Spinal cord (tissue), 10 donors: Measurements from ENCODE around the gene C4orf33. TPM values are rescaled to one million over a fixed set of nuclear protein-coding genes. Genes with fewer than 3 reads are reported as not detected.
A peak's percentile ranks its signal among the peaks of the same experiment; 100 is the strongest.

Experiments
- DNase-seq, 6 donors: peaks; one replicate each; pipeline versions ENCODE4 v3.0.0 to v3.0.0-alpha.2; 2013 to 2015; ENCODE audit warnings: low spot score in 6 of 6, low read depth in 4 of 6
- H3K27ac ChIP-seq: one replicate; pipeline ENCODE4 v1.5.1; 2013; ENCODE audit warnings: low read depth, low read length, control low read depth
- H3K27me3 ChIP-seq: one replicate; pipeline ENCODE4 v1.6.1; 2013; ENCODE audit warnings: low read length; ENCODE audit not compliant: control insufficient read depth, insufficient read depth
- H3K36me3 ChIP-seq: one replicate; pipeline ENCODE4 v1.6.1; 2013; ENCODE audit warnings: low read length; ENCODE audit not compliant: control insufficient read depth, insufficient read depth
- H3K4me1 ChIP-seq: one replicate; pipeline ENCODE4 v1.6.1; 2013; ENCODE audit warnings: low read length; ENCODE audit not compliant: control insufficient read depth, insufficient read depth
- H3K4me3 ChIP-seq: one replicate; pipeline ENCODE4 v1.5.1; 2013; ENCODE audit warnings: low read depth, low read length, control low read depth
- H3K9me3 ChIP-seq: one replicate; pipeline ENCODE4 v1.6.1; 2013; ENCODE audit warnings: low read length; ENCODE audit not compliant: control insufficient read depth, insufficient read depth
- WGBS: methylation state at CpG from one replicate; pipeline ENCODE4 v1.1.5; 2013; ENCODE audit warnings: missing lambda C conversion rate; ENCODE audit not compliant: insufficient coverage; 5-methylcytosine and 5-hydroxymethylcytosine counted together
- polyA plus RNA-seq, 2 donors: library from polyadenylated mRNA; unstranded; fragments of 120-200 nt; gene quantifications; one replicate each; pipeline ENCODE4 v1.2.1, GENCODE V29; 2013; ENCODE audit not compliant: insufficient read length in 2 of 2
- total RNA-seq, 2 donors: library from RNA; depleted of rRNA in 1 of 2; stranded (reverse); fragments of 120-200 nt in 1 of 2; fragments of >200 nt in 1 of 2; gene quantifications; one replicate each; pipeline versions ENCODE4 v1.2.3 to v1.2.4, GENCODE V29; 2013 to 2014
- donor health status: healthy.

C4orf33 gene
- total and polyA plus RNA-seq, 4 donors = 16.8 to 26.8 (median 24.3) TPM

DNA sequence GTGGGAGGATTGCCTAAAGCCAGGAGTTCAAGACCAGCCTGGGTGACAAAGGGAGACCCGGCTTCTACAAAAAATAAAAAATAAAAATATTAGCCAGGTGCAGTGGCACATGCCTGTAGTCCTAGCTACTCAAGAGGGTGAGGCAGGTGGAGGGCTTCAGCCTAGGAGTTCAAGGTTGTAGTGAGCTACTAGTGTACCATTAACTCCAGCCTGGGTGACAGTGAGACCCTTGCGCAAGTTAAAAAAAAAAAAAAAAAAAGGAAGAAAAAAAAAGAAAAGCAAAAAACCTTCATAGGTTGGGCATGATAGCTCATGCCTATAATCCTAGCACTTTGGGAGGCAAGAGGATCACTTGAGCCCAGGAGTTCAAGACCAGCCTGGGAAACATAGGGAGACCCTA lies 8.4 kb upstream of the C4orf33 start:
- Histone ChIP-seq H3K4me3 (no peak overlapping the region), H3K36me3 (no peaks in the 10 kb centered on the region), H3K27ac (no peak overlapping the region), H3K27me3 (no peaks in the 10 kb centered on the region), H3K9me3 (peaks cover 8% of the 10 kb centered on the region), H3K4me1 (no peaks in the 10 kb centered on the region)
- no peak for DNase-seq
- WGBS = no CpG with 5 or more reads among the region's 2 CpGs

DNA sequence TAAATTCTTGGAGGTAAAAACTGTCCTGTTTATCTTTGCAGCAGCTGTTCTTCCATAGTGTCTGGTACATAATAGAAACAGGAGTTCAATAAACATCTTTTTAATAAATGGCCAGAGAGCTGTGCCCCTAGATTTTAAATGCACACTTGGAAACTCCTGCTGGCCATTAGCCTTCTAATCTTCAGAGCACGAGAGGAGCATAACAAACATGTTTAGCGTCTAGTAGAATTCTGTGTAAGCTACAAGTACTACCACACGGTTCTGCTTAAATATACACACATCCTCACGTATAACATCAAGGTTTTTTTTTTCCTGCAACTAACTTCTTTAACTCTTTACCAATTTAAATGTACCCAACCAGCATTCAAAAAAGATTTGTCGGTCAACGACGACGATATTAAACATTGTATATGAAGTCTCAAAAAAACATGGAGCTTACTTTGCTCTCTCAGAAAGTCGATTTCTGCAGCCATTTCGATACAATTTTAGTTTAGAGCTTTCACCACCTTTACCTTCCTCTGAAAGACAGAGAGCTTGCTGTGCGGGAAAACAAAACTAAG lies 3.2 kb upstream of the C4orf33 start:
- Histone ChIP-seq H3K4me3 (peak overlapping the region; percentile 100), H3K9me3 (no peaks in the 10 kb centered on the region), H3K36me3 (no peaks in the 10 kb centered on the region), H3K27me3 (no peaks in the 10 kb centered on the region), H3K4me1 (no peaks in the 10 kb centered on the region), H3K27ac (peak overlapping the region; percentile 100)
- peak in 4 of 6 donors; percentile 15 to 64 (median 40) for DNase-seq
- 0% methylated on average over 11 of the region's 11 CpGs for WGBS

DNA sequence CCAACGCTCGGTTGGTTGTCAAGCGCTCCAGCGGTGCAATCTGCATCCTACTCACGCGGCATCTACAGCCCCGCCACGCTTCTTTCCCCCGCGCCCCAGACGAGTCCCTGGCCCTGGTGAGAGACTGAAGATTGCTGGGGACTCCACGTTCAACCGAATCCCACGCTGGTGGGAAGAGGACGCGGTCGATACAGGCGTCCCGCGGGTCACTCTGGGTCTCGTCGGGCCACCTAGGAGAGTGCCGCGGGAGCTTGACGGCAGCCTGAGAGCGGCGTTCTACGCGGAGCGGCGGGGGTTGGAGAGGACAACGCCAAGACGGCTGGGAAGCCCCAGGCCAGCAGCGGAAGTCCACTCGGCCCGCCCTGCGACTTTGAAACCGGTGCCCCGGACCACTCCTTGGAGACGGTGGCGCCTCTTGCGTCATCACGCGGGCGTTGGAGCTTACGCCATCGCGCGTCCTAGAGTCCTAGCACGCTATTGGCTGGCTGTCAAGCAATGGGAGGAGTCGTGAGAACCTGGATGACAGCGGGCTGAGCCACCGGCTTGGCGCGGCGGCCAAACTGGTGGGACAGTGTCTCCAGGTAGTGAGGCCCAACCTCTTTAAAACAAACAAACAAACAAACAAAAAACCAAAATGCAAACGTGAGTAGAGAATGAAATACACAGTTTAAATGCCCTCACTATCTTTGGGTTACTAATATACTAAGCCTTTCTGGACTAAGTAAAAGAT lies 2.6 kb upstream of the C4orf33 start, which contains the start of gene SCLT1:
Gene SCLT1 (minus strand): TSS at position 349 of the 730 bp plus-strand sequence. CDS start 436 bp downstream, outside the sequence.
- Histone ChIP-seq H3K9me3 (no peaks in the 10 kb centered on the region), H3K4me1 (no peaks in the 10 kb centered on the region), H3K27me3 (no peaks in the 10 kb centered on the region), H3K36me3 (no peaks in the 10 kb centered on the region), H3K4me3 (peak within 1 kb of the TSS; percentile 100), H3K27ac (peak within 1 kb of the TSS; percentile 100)
- DNase-seq = peak; percentile 97 to 100 (median 99)
- WGBS = under 1% methylated on average over 56 of the region's 57 CpGs

DNA sequence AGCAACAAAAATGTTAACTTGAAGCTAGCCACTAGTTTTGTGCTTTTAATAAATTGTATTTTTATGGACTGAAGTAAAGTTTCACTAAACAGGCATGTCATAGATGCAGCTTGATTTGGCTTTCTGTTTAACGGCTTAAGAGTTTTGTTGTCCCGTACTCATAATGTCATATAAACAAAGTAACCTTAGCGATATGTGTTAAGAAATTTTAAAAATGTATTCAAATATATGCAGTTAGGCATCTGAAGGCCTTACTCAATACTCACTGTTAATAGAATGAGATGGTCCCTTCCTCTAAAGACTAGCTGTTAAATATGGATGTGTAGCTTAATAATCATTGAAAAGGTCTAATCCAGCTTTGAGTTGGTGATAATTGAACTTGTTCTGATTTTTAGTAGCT lies 1.6 kb upstream of the C4orf33 start:
- Histone ChIP-seq H3K4me1 (no peaks in the 10 kb centered on the region), H3K27me3 (no peaks in the 10 kb centered on the region), H3K4me3 (no peak overlapping the region), H3K27ac (peak overlapping the region; percentile 100), H3K36me3 (no peaks in the 10 kb centered on the region), H3K9me3 (no peaks in the 10 kb centered on the region)
- no peak for DNase-seq
- no CpG with 5 or more reads among the region's 3 CpGs for WGBS

DNA sequence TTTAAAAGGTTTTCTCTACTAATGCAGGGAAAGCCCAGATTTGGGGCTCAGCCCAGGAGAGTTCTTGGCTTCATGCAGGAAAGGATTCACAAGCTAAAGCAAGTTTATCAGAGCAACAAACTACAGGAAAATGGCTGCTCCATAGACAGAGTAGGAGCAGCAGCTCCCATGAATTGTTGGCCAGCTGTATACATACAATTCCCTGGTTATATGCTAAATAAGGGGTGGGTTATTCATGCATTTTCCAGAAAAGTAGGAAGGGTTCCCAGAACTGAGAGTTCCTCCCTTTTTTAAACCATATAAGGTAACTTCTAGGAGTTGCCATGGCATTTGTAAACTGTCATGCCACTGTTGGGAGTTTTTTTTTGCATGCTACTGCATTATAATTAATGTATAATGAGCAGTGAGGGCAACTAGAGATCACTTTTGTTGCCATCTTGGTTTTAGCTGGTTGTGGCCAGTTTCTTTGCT lies 2.6 kb downstream of the C4orf33 start:
- Histone ChIP-seq H3K4me1 (no peaks in the 10 kb centered on the region), H3K9me3 (no peaks in the 10 kb centered on the region), H3K27me3 (no peaks in the 10 kb centered on the region), H3K36me3 (no peaks in the 10 kb centered on the region), H3K4me3 (no peak overlapping the region), H3K27ac (peak overlapping the region; percentile 19)
- no peak for DNase-seq

DNA sequence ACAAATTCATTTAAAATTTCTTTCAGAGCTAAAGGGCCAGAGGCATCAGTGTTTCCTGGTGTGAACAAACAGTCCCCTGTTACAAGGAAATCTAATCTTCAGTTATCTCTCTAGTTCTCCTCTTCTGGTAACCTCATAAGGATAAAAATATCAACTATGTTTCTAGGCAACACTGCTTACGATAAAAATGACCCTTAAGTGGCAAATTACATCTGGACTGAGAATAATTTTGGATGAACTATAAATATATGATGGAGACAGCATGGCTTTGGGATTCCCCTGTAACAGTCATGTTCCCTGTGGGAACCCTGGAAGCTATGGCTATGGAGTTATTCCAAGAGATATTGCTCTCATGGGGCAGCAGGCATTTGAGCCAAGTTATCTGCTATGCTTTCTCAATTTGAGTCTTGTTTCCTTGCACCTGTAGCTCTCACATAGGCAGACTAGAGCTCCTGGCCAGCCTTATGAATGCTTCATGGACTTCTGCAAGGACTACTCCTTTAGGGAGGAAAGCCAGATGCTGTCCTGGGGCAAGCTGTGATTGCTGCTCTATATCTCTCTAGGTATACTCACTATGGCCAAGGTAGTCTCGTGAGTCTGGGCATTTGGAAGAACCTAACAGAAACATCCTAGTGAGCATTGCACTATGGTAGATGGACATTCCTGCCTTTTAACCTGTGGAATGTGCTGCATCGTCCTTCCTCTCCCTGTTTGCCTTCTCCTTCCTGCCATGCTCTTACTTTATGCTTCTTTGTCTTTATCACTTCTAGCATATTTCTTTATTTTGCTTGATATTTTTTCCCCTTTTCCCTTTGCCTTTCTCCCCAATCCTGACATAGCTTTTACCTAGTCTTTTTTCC lies 14.2 kb downstream of the C4orf33 start:
- Histone ChIP-seq H3K27ac (no peak overlapping the region), H3K27me3 (no peaks in the 10 kb centered on the region), H3K4me1 (no peaks in the 10 kb centered on the region), H3K4me3 (no peak overlapping the region), H3K9me3 (no peaks in the 10 kb centered on the region), H3K36me3 (no peaks in the 10 kb centered on the region)
- 86% methylated on average over 2 of the region's 3 CpGs for WGBS
- DNase-seq = no peak

DNA sequence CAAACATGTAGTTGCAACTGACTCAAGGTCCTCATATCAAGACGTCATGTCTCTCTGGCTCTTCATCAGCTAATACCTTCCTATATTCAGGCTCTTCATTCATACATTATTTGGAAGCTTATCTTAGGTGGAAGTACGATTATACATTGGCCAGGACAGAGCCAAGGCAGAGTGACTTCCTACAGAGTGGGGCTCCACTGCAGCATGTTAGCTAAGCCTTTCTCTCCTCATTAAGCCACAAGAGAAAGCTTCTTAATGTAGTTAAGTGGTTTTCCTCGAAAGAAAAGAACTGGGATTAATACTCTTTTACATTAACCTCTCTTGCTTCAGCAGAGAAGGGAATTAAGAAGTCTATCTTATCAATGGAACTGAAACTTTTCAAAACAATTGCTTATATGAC lies 15.0 kb downstream of the C4orf33 start:
- Histone ChIP-seq H3K27ac (no peak overlapping the region), H3K9me3 (no peaks in the 10 kb centered on the region), H3K36me3 (no peaks in the 10 kb centered on the region), H3K4me3 (no peak overlapping the region), H3K27me3 (no peaks in the 10 kb centered on the region), H3K4me1 (no peaks in the 10 kb centered on the region)
- DNase-seq = no peak
- WGBS = no CpG with 5 or more reads among the region's 3 CpGs

DNA sequence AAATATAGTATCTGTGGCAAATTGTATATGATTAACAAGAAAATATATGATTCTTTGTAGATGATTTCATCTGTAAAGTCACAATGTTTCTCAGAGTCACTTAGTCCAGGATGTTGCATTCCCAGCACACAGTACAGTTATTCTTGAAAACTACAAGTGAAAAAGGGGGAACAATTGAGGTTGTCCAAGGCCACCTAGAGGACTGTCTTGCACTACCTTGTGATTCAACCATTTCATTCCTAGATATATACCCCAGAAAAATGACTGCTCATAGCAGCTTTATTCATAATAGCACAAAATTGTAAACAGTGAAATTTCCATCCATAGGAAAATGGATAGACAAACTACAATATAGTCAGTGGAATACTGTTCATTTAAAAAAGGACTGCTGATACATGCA lies 16.0 kb downstream of the C4orf33 start:
- H3K4me1 ChIP-seq = no peaks in the 10 kb centered on the region
- no peaks in the 10 kb centered on the region for H3K36me3 ChIP-seq

DNA sequence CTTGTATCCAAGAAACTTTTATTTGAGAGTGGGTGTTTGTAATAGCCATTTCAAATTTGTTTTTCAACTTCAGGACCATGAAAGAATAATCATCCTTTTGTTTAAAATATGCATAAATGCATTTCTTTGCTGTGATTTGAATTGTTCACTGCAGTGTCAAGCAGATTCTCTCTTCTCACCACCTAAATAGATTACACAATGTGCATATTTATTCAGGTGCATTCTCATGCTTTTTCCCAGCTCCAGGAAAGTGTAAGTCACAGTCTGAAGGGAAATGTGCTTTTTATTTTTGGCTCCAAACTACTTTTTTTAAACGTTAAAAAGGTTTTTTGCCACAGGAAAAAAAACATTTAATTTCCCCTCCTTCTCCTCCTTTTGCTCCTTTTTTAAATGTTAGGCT lies 17.5 kb downstream of the C4orf33 start:
- no peak overlapping the region for H3K4me3 ChIP-seq
- H3K4me1 ChIP-seq = no peaks in the 10 kb centered on the region
- no peak overlapping the region for H3K27ac ChIP-seq
- no peaks in the 10 kb centered on the region for H3K27me3 ChIP-seq
- H3K36me3 ChIP-seq = no peaks in the 10 kb centered on the region
- no peaks in the 10 kb centered on the region for H3K9me3 ChIP-seq
- no CpG with 5 or more reads among the region's 1 CpG for WGBS
- DNase-seq = peak in 1 of 6 donors; percentile 24

More for the DNA sequence above, 16.0 kb downstream of the C4orf33 start:
- no peak overlapping the region for H3K4me3 ChIP-seq
- no peaks in the 10 kb centered on the region for H3K9me3 ChIP-seq
- no peaks in the 10 kb centered on the region for H3K27me3 ChIP-seq
- no peak for DNase-seq
- no peak overlapping the region for H3K27ac ChIP-seq
